NCI-H1092 treated with DMSO at 0.1 percent for 48 hours (cell line): ENCODE results near the gene DENND1B.
A peak's percentile ranks its signal among the peaks of the same experiment; 100 is the strongest.

Experiments
- DNase-seq: peaks from one replicate; lab custom pipeline; 2025; lab: John Stamatoyannopoulos, UW

DENND1B gene

DNA sequence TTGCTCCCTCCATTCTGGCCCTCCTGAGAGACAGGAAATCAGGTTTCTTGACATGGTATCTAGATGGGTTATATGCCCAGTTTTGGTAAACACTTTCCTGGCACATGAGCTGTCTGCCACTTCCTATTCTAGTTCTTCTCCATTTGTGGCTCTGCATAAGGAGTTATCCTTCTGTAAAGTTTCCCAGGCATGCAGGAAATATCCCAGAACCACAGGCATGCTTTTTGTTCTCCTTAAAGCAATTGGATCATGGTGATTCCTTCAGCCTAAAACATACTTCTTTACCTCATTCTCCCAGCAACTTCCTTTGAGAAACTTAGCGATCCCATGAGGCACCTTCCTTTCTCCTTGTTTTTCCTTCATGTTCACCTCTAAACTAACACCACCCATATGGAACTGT, 307.4 kb downstream of the DENND1B start:
- DNase-seq, result no peak

DNA sequence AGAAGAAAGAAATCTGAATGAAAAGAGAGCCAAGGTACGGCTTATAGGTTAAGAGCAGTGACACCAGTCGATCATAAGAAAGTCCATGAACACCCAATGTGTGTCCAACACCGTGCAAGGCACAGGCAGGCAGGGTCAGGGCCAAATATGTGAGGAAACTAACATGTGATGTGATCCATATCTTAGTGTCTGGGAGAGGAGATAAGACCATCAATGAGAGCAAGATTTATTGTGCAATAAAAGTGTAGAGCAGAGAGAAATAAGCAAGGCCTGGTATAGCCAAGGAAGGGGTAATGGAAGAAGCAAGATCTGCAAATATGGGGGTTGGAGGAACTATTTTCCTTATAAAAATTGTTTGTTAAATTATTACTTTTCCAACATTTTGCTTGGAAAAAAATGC, 308.5 kb downstream of the DENND1B start:
- no peak for DNase-seq

DNA sequence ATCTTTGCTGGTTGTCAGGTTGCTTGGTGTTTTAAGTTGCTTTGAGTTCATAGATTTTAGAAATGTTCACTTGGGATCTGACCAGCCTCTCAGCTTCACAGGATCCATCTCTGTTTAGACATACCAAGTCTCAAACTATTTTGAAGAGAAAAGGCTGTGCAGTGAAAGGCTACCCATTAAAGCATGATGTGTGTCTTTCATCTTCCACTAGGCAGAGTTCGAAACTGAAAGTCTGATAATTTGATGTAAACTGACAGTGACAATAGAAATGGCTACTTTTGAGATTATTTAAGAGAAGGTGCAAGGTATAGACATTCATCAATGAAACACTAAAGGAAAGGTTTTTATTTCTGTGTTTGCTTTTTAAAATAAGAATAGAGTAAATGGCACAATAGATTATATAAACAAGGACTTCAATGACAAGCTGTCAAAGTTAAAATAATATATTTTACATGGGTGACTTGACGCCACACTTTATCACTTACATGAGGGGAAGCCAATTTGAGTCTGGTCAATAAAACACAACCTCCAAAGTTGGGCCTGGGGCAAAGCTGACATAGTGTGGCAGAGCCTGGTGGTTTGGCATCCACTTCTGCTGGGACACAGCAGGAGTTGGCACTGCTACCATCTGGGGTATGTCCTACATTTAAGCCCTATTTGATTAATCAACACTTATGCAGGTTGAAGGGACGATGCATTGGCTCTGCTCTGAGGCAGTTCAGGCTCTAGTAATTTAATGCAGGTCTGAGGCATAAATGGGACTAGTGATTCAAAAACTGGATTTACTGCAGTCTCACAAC, 309.6 kb downstream of the DENND1B start:
- DNase-seq, result peak; percentile 54

DNA sequence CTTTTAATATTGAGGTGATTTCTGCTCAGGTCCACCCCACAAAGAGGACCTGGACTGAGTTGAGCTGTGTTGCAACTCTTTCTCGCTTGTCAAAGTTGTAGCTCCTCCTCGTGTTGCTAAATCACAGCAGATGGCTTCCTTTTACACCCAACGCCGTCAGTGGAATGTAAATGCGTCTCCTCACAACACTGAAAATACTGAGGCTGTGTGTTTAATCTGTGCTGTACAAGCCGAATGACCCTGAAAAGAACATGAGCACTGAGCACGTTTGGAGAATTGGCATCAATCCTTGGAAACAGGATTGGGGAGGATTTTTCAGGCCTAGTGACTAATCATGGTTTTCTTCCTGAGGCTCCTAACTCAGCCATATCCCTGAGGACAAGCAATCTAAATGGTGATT, 311.2 kb downstream of the DENND1B start:
- peak; percentile 24 for DNase-seq

DNA sequence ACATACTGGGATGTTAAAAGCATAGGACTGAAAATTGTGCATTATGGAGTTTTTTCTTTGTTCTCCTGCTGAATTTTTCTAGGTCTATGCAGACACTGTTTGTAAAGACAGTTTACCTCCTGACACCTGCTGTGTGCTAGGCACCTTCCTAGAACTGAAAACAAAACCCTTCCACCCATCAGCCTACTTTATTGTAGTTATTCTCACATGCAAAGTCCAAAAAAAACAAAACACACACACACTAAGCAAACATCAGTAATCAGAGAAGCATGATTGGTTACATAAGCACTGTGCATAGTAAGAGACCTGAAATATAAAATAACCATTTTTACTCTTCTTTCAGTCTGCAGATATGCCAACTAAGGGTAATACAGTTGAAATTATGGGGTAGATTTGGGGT, 312.1 kb downstream of the DENND1B start:
- DNase-seq, result peak; percentile 68

DNA sequence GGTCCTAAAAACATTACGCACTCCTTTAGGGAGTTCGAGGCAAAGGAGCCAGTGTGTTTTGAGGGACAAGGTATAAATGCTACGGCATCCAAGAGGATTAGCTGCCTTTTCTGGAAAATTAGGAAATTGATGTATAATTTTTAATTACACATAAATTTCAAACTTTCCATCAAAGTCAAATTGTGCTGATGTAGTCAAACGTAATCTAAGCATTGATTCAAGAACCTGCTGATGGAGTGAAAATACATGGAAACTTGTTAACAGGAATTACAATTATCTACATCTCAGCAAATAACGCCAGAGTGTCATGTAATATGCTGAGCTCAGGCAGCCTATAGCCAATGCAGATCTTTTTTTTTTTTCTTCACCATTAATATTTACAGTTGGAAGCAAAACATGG, 312.7 kb downstream of the DENND1B start:
- DNase-seq, result no peak
